Suppressor macrophage treated with lipopolysaccharide for 4 hours (primary cell): ENCODE measurements around the gene CXCL1.

Experiments
- DNase-seq: peaks from one replicate; pipeline ENCODE4 v3.0.0-alpha.2; 2020

Gene CXCL1

DNA sequence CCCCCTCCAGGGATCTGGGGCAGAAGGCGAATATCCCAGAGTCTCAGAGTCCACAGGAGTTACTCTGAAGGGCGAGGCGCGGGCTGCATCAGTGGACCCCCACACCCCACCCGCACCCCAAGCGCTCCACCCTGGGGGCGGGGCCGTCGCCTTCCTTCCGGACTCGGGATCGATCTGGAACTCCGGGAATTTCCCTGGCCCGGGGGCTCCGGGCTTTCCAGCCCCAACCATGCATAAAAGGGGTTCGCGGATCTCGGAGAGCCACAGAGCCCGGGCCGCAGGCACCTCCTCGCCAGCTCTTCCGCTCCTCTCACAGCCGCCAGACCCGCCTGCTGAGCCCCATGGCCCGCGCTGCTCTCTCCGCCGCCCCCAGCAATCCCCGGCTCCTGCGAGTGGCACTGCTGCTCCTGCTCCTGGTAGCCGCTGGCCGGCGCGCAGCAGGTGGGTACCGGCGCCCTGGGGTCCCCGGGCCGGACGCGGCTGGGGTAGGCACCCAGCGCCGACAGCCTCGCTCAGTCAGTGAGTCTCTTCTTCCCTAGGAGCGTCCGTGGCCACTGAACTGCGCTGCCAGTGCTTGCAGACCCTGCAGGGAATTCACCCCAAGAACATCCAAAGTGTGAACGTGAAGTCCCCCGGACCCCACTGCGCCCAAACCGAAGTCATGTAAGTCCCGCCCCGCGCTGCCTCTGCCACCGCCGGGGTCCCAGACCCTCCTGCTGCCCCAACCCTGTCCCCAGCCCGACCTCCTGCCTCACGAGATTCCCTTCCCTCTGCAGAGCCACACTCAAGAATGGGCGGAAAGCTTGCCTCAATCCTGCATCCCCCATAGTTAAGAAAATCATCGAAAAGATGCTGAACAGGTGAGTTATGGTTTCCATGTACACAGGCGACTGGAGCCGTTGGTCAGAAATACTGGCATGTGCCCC, at the start of gene CXCL1:
CXCL1 (plus strand) TSS at position 264 of the 926 bp plus-strand sequence; CDS start at position 342, 78 bp downstream.
- DNase-seq: peak; percentile 46

- DNase-seq: no peak
These were observed 47.9 kb upstream of the CXCL1 start for GRCh38 chr4:73821325-73821724.

- no peak for DNase-seq
These were observed 46.8 kb upstream of the CXCL1 start for GRCh38 chr4:73822389-73822788.

DNA sequence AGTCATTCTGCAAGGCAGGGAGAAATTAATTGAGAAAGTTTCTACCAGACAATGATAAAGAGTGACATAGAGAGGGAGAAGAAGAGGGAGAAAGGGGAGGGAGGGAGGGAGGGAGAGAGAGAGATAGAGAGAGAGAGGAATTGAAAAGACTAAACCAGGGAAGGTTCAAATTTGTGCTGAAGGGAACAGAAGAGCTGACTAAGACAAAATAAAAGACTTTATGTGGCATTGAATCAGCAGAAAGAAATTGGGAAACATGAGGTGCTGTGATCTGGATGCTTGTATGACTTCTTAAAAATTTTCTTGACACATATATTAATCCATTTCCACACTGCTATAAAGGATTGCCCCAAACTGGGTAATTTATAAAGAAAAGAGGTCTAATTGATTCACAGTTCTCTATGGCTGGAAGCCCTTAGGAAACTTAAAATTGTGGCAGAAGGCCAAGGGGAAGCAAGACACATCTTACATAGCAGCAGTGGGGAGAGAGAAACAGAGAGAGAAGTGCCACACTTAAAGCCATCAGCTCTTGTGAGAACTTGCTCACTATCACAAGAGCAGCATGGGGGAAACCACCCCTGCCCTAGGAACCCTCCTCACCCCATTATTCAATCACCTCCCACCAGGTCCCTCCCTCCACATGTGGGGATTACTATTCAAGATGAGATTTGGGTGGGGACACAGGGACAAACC, 46.2 kb upstream of the CXCL1 start:
- peak; percentile 53 for DNase-seq

GRCh38 chr4:73823760-73824159, 45.4 kb upstream of the CXCL1 start:
- no peak for DNase-seq

DNA sequence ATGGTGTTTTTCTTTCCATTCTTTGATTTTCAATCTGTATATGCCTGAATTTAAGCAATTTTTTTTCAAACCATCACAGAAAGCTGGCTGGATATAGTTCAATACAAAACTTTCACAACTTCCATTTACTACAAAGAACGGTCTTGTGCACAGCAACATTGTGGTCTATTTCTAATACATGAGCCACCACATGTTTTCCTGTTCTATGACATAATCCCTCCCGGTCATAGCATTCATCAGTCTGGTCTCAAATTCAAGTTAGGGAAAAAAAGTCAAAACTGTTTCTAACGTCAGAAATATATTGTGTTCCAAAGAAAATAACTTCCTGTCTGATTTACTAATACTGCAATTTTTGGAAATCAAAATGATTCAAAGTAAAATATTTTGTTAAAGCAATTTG, 40.2 kb upstream of the CXCL1 start:
- peak; percentile 62 for DNase-seq

GRCh38 chr4:73831569-73831968, 37.6 kb upstream of the CXCL1 start:
- DNase-seq: no peak

- DNase-seq: no peak
These were observed 36.4 kb upstream of the CXCL1 start for GRCh38 chr4:73832651-73833237.

GRCh38 chr4:73836373-73837279, 32.6 kb upstream of the CXCL1 start, which contains the start of gene CXCL6:
CXCL6 (plus strand) TSS chr4:73836678; CDS start chr4:73836751, 73 bp downstream.
- DNase-seq: no peak

DNA sequence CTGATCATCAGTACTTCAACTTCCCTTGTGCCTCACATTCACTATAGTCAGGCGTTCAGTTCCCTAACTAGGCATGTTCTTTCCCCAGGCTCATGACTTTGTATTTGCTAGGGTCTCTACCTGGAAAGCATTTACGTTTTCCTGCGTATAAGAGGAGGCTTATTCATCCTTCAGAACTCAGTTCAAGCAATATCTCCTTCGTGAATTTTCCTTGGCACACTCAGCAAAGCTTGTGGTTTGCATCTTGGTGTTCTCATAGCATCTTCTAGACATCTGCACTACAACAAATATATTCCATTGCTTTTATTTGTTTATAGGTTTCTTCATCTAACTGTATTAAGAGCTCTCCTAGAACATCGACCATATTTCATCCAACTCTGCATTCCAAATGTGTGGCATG, 30.1 kb upstream of the CXCL1 start:
- no peak for DNase-seq

GRCh38 chr4:73839715-73840114, 29.5 kb upstream of the CXCL1 start:
- DNase-seq: no peak

GRCh38 chr4:73841243-73841925, 27.8 kb upstream of the CXCL1 start:
- no peak for DNase-seq

DNA sequence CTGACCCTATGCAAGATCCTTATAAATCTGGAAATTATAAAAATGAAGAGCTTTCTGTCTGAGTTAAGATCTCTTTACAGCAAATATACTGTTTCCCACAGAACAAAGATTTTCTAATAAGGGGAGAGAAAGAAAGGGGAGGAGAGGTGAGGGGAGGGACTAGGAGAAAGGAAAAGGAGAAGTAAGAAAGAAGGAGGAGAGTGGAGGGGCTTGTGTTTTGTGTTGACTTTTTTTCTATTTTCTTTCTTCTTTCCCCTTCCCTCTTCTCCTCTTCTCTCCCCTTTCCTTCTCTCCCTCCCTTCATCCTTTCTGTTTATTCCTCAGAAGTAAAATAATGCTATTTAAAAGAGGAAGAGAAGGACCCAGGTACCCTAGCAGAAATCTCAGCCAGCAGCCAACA, 26.5 kb upstream of the CXCL1 start:
- no peak for DNase-seq

GRCh38 chr4:73843369-73843768, 25.8 kb upstream of the CXCL1 start:
- DNase-seq: no peak

GRCh38 chr4:73844345-73844744, 24.8 kb upstream of the CXCL1 start:
- DNase-seq: peak; percentile 64

DNA sequence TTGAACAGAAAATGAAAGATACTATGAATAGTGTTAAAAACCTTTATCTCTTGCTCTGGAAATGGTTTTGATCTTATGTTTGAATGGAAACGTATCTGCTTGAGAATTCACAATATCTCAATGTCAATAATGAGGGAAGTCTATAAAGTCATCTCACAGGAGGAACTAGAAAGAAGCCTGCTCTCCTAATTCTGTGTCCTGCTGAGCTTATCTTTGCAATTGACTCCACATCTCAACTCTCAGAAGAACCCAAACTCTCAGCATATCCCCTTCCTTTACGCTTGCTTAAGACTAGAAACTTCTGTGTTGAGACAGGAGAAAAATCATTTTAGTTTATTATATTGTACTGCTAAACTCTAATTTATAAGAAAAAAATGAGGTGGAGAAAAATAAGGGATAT, 24.4 kb upstream of the CXCL1 start:
- no peak for DNase-seq

DNA sequence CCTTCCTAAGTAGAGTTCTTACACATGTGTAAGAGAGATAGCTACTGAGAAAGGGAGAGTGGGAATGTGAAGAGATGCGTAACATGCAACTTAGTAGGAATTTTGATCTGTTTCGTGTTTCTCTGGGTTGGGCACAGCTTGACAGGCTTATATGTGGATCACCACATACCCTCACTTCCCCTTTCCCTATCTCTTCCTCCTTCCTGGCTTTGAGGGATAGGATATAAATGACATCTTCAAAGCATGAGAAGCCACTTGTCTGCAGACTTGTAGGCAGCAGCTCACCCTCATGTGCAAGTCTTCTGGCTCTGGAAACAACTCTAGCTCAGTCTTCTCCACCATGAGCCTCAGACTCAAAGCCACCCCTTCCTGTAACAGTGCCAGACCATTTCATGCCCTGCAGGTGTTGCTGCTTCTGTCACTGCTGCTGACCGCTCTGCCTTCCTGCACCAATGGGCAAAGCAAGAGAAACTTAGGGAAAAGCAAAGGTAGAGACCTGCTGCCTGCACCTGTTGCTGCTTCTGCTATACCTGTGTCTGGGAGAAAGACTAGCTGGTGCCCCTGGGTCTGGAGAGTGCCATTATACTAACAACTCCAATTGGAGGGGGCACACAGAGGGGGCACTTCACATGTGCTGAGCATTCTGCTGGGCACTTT, 21.5 kb upstream of the CXCL1 start:
- peak; percentile 68 for DNase-seq

DNA sequence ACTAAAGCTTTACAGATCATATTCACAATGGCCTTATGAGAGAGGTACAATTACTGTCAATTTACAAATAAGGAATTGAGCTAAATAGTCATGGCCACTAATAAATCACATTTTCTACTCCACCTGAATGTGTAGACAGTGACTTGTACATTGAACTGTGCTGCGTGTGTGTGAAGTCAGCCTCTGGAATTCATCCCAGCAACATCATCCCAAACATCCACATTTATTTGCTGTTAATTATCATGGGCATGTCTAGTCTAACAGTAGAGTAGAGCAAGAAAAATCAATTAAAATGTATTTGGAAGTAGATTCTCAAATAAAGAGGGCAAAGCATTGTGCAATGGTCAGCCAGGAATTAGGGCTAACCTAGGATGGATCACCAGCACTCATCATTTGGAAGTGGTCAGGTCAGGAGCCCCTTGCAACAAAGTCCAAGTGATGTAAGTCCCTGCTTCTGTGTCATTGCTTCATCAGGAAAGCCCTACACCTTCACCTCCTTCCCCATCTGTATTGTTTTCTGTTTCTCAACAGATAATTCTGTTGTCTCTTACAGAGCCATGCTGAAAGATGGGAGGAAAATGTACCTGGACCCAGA, 20.9 kb upstream of the CXCL1 start:
- DNase-seq: no peak

- no peak for DNase-seq
These were observed 18.8 kb upstream of the CXCL1 start for GRCh38 chr4:73850261-73850970.

DNA sequence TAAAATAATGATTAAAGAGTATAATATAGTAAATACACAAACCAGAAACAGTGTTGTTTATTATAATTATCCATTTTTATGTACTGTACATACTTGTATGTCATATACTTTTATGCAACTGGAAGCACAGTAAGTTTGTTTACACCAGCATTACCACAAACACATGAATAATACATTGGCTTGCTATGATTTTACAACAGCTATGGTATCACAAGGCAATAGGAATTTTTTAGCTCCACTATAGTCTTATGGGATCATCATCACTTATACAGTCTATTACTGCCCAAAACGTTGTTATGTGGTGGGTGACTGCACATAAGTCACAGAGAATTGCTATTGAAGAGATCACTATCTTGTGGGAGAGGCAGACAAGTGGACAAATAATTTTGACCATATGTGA, 17.9 kb upstream of the CXCL1 start:
- DNase-seq: no peak
